ENCODE data around the gene KCNH3.
"Not testable (repeated sequence)": the region's sequence is repeated elsewhere in the genome, so short reads cannot be mapped to it uniquely, and the experiment has no call there.

The KCNH3 gene

GRCh38 chr12:49588281-49588680 lies 49.5 kb downstream of the KCNH3 start:
- DNase-seq (ENCODE audit: low read depth), result no peak

GRCh38 chr12:49588721-49589516 lies 50.1 kb downstream of the KCNH3 start:
- DNase-seq (ENCODE audit: low read depth), result no peak

GRCh38 chr12:49598527-49598926 lies 59.7 kb downstream of the KCNH3 start:
- no peak for DNase-seq (ENCODE audit: low read depth)

DNA sequence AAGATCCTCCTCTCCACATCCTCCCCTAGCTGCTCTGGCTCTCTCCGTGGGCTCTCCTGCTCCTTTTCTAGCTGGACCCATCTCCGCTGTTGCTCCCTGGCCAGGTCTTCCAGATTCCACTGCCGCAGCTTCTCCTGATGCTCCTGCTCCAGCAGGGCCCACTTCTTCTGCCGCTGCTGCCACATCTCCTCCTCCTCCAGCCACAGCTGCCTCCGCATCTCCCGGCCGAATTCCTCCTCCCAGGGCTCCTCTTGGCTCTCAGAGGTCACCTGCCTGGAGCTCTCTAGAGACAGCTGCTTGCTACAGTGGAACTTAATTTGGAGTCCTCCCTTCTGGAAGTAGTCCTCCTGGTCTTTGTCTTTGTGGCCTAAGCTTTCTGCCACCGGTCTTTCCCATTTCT lies 61.1 kb downstream of the KCNH3 start:
- no peak for DNase-seq (ENCODE audit: low read depth)

DNA sequence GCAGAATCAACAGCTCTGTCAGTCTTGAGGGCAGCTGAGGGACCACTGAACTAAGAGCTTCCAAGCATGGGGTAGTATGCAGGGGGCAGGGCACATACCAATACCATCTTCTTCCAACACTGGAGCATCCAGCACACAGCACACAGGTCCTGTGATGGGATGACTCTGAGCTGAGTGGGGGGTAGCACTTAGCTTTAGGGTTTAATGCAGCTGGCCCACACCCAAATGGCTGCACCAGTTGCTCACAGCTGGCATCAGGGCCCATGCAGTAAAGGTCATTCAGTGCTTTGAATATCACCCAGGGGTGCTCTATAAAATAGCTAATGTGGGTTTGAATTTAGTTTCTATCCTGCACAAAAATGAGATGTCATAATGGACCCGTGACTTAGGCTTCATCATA lies 64.9 kb downstream of the KCNH3 start:
- DNase-seq (ENCODE audit: low read depth), result no peak

DNA sequence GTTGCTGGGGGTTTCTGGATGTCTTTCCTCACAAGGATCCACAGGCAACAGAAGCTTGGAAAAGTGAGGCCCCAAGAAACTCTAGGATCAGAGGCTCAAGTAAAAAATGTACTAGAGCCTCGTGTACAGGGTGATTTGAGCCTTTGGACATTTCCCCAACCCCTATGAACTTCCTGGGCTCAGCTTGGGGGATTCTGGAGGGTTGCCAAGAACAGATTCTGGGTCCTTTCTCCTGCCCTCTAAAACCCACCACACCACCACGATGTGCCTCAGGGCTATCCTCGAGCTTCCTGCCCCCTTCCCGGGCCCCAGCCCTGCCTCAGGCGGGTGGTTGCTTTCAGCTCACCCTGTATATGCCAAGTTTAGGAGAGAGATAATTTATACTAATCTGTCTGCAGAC lies 66.0 kb downstream of the KCNH3 start:
- DNase-seq (ENCODE audit: low read depth), result no peak

DNA sequence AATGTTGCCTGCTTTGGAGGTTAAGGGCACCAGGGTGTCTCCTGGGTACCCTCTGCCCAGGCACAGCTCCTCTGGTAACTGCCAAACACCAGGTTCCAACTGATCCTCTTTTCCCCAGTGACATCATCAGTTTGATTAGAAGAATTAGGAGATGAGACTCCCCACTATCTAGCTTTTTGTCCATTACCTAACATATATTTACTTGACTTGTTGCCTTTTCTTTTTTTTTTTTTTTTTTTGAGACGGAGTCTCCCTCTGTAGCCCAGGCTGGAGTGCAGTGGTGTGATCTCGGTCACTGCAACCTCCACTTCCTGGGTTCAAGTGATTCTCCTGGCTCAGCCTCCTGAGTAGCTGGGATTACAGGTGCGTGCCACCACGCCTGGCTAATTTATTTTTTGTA lies 66.7 kb downstream of the KCNH3 start, which contains the start of gene FAM186B:
TSS of gene FAM186B (minus strand) at position 101 of the 400 bp plus-strand sequence. CDS start 162 bp downstream, outside the sequence.
- DNase-seq (ENCODE audit: low read depth), result not testable (repeated sequence)
